ENCODE measurements around the gene AP3M1.
A peak's percentile ranks its signal among the peaks of the same experiment; 100 is the strongest.

GRCh38 chr10:74145133-74145532, 5.5 kb downstream of the AP3M1 start:
- TF ChIP-seq, protein P1, sequence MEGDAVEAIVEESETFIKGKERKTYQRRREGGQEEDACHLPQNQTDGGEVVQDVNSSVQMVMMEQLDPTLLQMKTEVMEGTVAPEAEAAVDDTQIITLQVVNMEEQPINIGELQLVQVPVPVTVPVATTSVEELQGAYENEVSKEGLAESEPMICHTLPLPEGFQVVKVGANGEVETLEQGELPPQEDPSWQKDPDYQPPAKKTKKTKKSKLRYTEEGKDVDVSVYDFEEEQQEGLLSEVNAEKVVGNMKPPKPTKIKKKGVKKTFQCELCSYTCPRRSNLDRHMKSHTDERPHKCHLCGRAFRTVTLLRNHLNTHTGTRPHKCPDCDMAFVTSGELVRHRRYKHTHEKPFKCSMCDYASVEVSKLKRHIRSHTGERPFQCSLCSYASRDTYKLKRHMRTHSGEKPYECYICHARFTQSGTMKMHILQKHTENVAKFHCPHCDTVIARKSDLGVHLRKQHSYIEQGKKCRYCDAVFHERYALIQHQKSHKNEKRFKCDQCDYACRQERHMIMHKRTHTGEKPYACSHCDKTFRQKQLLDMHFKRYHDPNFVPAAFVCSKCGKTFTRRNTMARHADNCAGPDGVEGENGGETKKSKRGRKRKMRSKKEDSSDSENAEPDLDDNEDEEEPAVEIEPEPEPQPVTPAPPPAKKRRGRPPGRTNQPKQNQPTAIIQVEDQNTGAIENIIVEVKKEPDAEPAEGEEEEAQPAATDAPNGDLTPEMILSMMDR (tag by site-specific recombination; IDR thresholded peaks at IDR 0.05) = no peak
- TF ChIP-seq ZIC2 (tag by site-specific recombination; IDR thresholded peaks at IDR 0.05) (no peak), ZNF324 (tag by site-specific recombination; IDR thresholded peaks at IDR 0.05) (no peak), ZNF621 (tag by site-specific recombination; IDR thresholded peaks at IDR 0.05) (no peak), BCL6B (tag by site-specific recombination; IDR thresholded peaks at IDR 0.05) (peak; percentile 100), ZNF221 (tag by site-specific recombination; IDR thresholded peaks at IDR 0.05; ENCODE audit: borderline replicate concordance) (no peak), ZNF792 (tag by site-specific recombination; IDR thresholded peaks at IDR 0.05) (no peak), KLF1 (tag by site-specific recombination; IDR thresholded peaks at IDR 0.05) (no peak), ZNF837 (tag by site-specific recombination; IDR thresholded peaks at IDR 0.05) (no peak), YY1 (tag by site-specific recombination; IDR thresholded peaks at IDR 0.05) (no peak), SP7 (tag by site-specific recombination; IDR thresholded peaks at IDR 0.05) (peak; percentile 43)
- TF ChIP-seq, protein P2, sequence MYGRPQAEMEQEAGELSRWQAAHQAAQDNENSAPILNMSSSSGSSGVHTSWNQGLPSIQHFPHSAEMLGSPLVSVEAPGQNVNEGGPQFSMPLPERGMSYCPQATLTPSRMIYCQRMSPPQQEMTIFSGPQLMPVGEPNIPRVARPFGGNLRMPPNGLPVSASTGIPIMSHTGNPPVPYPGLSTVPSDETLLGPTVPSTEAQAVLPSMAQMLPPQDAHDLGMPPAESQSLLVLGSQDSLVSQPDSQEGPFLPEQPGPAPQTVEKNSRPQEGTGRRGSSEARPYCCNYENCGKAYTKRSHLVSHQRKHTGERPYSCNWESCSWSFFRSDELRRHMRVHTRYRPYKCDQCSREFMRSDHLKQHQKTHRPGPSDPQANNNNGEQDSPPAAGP (tag by site-specific recombination; IDR thresholded peaks at IDR 0.05) = no peak
- TF ChIP-seq, protein P3, sequence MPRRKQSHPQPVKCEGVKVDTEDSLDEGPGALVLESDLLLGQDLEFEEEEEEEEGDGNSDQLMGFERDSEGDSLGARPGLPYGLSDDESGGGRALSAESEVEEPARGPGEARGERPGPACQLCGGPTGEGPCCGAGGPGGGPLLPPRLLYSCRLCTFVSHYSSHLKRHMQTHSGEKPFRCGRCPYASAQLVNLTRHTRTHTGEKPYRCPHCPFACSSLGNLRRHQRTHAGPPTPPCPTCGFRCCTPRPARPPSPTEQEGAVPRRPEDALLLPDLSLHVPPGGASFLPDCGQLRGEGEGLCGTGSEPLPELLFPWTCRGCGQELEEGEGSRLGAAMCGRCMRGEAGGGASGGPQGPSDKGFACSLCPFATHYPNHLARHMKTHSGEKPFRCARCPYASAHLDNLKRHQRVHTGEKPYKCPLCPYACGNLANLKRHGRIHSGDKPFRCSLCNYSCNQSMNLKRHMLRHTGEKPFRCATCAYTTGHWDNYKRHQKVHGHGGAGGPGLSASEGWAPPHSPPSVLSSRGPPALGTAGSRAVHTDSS (tag by site-specific recombination; IDR thresholded peaks at IDR 0.05) = no peak
- TF ChIP-seq, protein P4, sequence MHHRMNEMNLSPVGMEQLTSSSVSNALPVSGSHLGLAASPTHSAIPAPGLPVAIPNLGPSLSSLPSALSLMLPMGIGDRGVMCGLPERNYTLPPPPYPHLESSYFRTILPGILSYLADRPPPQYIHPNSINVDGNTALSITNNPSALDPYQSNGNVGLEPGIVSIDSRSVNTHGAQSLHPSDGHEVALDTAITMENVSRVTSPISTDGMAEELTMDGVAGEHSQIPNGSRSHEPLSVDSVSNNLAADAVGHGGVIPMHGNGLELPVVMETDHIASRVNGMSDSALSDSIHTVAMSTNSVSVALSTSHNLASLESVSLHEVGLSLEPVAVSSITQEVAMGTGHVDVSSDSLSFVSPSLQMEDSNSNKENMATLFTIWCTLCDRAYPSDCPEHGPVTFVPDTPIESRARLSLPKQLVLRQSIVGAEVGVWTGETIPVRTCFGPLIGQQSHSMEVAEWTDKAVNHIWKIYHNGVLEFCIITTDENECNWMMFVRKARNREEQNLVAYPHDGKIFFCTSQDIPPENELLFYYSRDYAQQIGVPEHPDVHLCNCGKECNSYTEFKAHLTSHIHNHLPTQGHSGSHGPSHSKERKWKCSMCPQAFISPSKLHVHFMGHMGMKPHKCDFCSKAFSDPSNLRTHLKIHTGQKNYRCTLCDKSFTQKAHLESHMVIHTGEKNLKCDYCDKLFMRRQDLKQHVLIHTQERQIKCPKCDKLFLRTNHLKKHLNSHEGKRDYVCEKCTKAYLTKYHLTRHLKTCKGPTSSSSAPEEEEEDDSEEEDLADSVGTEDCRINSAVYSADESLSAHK (tag by site-specific recombination; IDR thresholded peaks at IDR 0.05) = peak; percentile 35; the same call in 1 of the 2 replicates
